Smooth muscle cell (in vitro differentiated cells): ENCODE data around the gene COL20A1. TPM values are rescaled to one million over a fixed set of nuclear protein-coding genes. Genes with fewer than 3 reads are reported as not detected.

Experiments used
- DNase-seq: peaks from one replicate; lab custom pipeline; 2025; ENCODE audit not compliant: unreplicated experiment; lab: John Stamatoyannopoulos, UW
- H2AFZ ChIP-seq: fragments of 200-600 bp; sonication (generic); 2 replicates; pipeline ENCODE4 v1.6.0; 2016; ENCODE audit warnings: antibody characterized with exemption, low read depth, mild to moderate bottlenecking
- H3F3A ChIP-seq: fragments of 200-600 bp; sonication (generic); 2 replicates; pipeline ENCODE4 v1.6.0; 2017; ENCODE audit warnings: antibody characterized with exemption, low read depth
- H3K27ac ChIP-seq: fragments of 200-600 bp; sonication (generic); 2 replicates; pipeline ENCODE4 v1.5.1; 2016; ENCODE audit warnings: low read depth, mild to moderate bottlenecking
- H3K27me3 ChIP-seq: fragments of 200-600 bp; sonication (generic); 2 replicates; pipeline ENCODE4 v1.6.1; 2016; ENCODE audit warnings: low read depth, mild to moderate bottlenecking
- H3K36me3 ChIP-seq: fragments of 200-600 bp; sonication (generic); 2 replicates; pipeline ENCODE4 v1.5.1; 2016; ENCODE audit warnings: low read depth
- H3K4me1 ChIP-seq: fragments of 200-600 bp; sonication (generic); 2 replicates; pipeline ENCODE4 v1.5.1; 2016; ENCODE audit warnings: low read depth
- H3K4me2 ChIP-seq: fragments of 200-600 bp; sonication (generic); 2 replicates; pipeline ENCODE4 v1.6.0; 2016; ENCODE audit warnings: mild to moderate bottlenecking
- H3K4me3 ChIP-seq: fragments of 200-600 bp; sonication (generic); 2 replicates; pipeline ENCODE4 v1.5.1; 2016; ENCODE audit warnings: mild to moderate bottlenecking
- H3K79me2 ChIP-seq: fragments of 200-600 bp; sonication (generic); 2 replicates; pipeline ENCODE4 v1.6.0; 2016; ENCODE audit warnings: low read depth, mild to moderate bottlenecking
- H3K9ac ChIP-seq: fragments of 200-600 bp; sonication (generic); 2 replicates; pipeline ENCODE4 v1.6.0; 2016; ENCODE audit warnings: low read depth
- H3K9me3 ChIP-seq: fragments of 200-600 bp; sonication (generic); replicated peaks from 2 replicates; pipeline ENCODE4 v1.5.1; 2016; ENCODE audit warnings: low read depth
- H4K20me1 ChIP-seq: fragments of 200-600 bp; sonication (generic); 2 replicates; pipeline ENCODE4 v1.6.0; 2016; ENCODE audit warnings: low read depth
- CTCF ChIP-seq: fragments of 200-600 bp; sonication (generic); IDR thresholded peaks from 2 replicates; pipeline ENCODE4 v1.5.1; 2017; ENCODE audit warnings: borderline replicate concordance, mild to moderate bottlenecking, antibody characterized with exemption; ENCODE audit not compliant: insufficient read depth, poor library complexity, severe bottlenecking
- WGBS: methylation state at CpG from one replicate; pipeline ENCODE4 v1.1.7; 2016; ENCODE audit warnings: low lambda C conversion rate; 5-methylcytosine and 5-hydroxymethylcytosine counted together
- polyA plus RNA-seq: library from polyadenylated mRNA; unstranded; fragments of >200 nt; fragmentation: Nextera tagmentation; extraction: Ambion mirVana; gene quantifications from 2 replicates; pipeline ENCODE4 v1.2.1, GENCODE V29; 2016
- total RNA-seq: library from RNA; depleted of rRNA; stranded (reverse); fragments of >200 nt; gene quantifications from 2 replicates; pipeline ENCODE4 v1.2.3, GENCODE V29; 2014

COL20A1 gene
- total and polyA plus RNA-seq, 2 experiments from 2014 or later, result 0.23 to 0.36 TPM

- peaks cover 8% of the 10 kb centered on the region for H3F3A ChIP-seq
- no peaks in the 10 kb centered on the region for H3K27me3 ChIP-seq
- peak within 1 kb of the TSS; percentile 99 for H3K9ac ChIP-seq
- H3K79me2 ChIP-seq, result peaks cover 60% of the 10 kb centered on the region
- H3K36me3 ChIP-seq, result no peaks in the 10 kb centered on the region
- H3K27ac ChIP-seq, result peak within 1 kb of the TSS; percentile 95
- peak within 1 kb of the TSS; percentile 97 for H3K4me3 ChIP-seq
- WGBS, result 4% methylated on average over 31 of the region's 97 CpGs
- no peak for TF ChIP-seq CTCF
- H4K20me1 ChIP-seq, result peaks cover 43% of the 10 kb centered on the region
- H2AFZ ChIP-seq, result no peak within 1 kb of the TSS
- peak within 1 kb of the TSS; percentile 99 for H3K4me2 ChIP-seq
- no peaks in the 10 kb centered on the region for H3K9me3 ChIP-seq
- DNase-seq, result peak; percentile 52
- peaks cover 23% of the 10 kb centered on the region for H3K4me1 ChIP-seq
These were observed 20.6 kb upstream of the COL20A1 start, which contains the start of gene ARFGAP1 for GRCh38 chr20:63272105-63273058. Gene ARFGAP1, plus strand, starts transcription at chr20:63272813. Its CDS starts 2,768 bp downstream, at chr20:63275581.

- Histone ChIP-seq H3K9me3 (no peaks in the 10 kb centered on the region), H4K20me1 (peaks cover 50% of the 10 kb centered on the region), H3K4me3 (peak overlapping the region; percentile 97), H3F3A (peaks cover 5% of the 10 kb centered on the region), H3K79me2 (peaks cover 67% of the 10 kb centered on the region), H3K4me1 (peaks cover 19% of the 10 kb centered on the region), H3K9ac (peak overlapping the region; percentile 99), H3K27ac (peak overlapping the region; percentile 95), H2AFZ (no peak overlapping the region), H3K27me3 (no peaks in the 10 kb centered on the region), H3K36me3 (no peaks in the 10 kb centered on the region), H3K4me2 (peak overlapping the region; percentile 99)
- under 1% methylated on average over 19 of the region's 37 CpGs for WGBS
- TF ChIP-seq CTCF, result no peak
- DNase-seq, result no peak
These were observed 19.9 kb upstream of the COL20A1 start for GRCh38 chr20:63273059-63273579.

- Histone ChIP-seq H2AFZ (no peak overlapping the region), H3K79me2 (peaks cover 70% of the 10 kb centered on the region), H3K36me3 (no peaks in the 10 kb centered on the region), H3K27ac (peak overlapping the region; percentile 95), H3F3A (peaks cover 5% of the 10 kb centered on the region), H3K27me3 (no peaks in the 10 kb centered on the region), H3K4me1 (peaks cover 19% of the 10 kb centered on the region), H3K9ac (peak overlapping the region; percentile 99), H3K4me3 (peak overlapping the region; percentile 97), H3K4me2 (peak overlapping the region; percentile 99), H4K20me1 (peaks cover 57% of the 10 kb centered on the region), H3K9me3 (no peaks in the 10 kb centered on the region)
- TF ChIP-seq CTCF, result no peak
- 30% methylated on average over 20 of the region's 20 CpGs for WGBS
- DNase-seq, result no peak
These were observed 19.2 kb upstream of the COL20A1 start for GRCh38 chr20:63273635-63274380.
